Measurements from ENCODE around the gene AK5. TPM values are rescaled to one million over a fixed set of nuclear protein-coding genes. Genes with fewer than 3 reads are reported as not detected.

AK5 gene
- total and polyA plus RNA-seq, 9 donors = 0.45 to 3.5 (median 0.82) TPM; not detected in 2

- no peak for DNase-seq
- Histone ChIP-seq H3K4me3 (no peak overlapping the region), H3K27ac (no peak overlapping the region), H3K9me3 (no peaks in the 10 kb centered on the region), H3K4me1 (ENCODE audit: insufficient read depth) (no peaks in the 10 kb centered on the region), H3K36me3 (no peaks in the 10 kb centered on the region), H3K27me3 (no peaks in the 10 kb centered on the region)
- 63 to 69% (median 69%) methylated on average over 2 of the region's 2 CpGs for WGBS, 3 donors
- TF ChIP-seq, protein P1, sequence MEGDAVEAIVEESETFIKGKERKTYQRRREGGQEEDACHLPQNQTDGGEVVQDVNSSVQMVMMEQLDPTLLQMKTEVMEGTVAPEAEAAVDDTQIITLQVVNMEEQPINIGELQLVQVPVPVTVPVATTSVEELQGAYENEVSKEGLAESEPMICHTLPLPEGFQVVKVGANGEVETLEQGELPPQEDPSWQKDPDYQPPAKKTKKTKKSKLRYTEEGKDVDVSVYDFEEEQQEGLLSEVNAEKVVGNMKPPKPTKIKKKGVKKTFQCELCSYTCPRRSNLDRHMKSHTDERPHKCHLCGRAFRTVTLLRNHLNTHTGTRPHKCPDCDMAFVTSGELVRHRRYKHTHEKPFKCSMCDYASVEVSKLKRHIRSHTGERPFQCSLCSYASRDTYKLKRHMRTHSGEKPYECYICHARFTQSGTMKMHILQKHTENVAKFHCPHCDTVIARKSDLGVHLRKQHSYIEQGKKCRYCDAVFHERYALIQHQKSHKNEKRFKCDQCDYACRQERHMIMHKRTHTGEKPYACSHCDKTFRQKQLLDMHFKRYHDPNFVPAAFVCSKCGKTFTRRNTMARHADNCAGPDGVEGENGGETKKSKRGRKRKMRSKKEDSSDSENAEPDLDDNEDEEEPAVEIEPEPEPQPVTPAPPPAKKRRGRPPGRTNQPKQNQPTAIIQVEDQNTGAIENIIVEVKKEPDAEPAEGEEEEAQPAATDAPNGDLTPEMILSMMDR (IDR thresholded peaks at IDR 0.05) = no peak
- no peak for TF ChIP-seq EP300 (IDR thresholded peaks at IDR 0.05)
- no peak for TF ChIP-seq POLR2A (IDR thresholded peaks at IDR 0.05)
- intact Hi-C loops (cut with DNase I) = no loop called here
Measured at GRCh38 chr1:77370583-77371306, 88.9 kb downstream of the AK5 start.

GRCh38 chr1:77371396-77371795, 89.6 kb downstream of the AK5 start:
- Histone ChIP-seq H3K36me3 (no peaks in the 10 kb centered on the region), H3K9me3 (no peaks in the 10 kb centered on the region), H3K27me3 (no peaks in the 10 kb centered on the region), H3K4me1 (ENCODE audit: insufficient read depth) (no peaks in the 10 kb centered on the region), H3K27ac (no peak overlapping the region), H3K4me3 (no peak overlapping the region)
- DNase-seq = no peak
- TF ChIP-seq, protein P1 (IDR thresholded peaks at IDR 0.05) = no peak
- no peak for TF ChIP-seq EP300 (IDR thresholded peaks at IDR 0.05)
- no peak for TF ChIP-seq POLR2A (IDR thresholded peaks at IDR 0.05)
- WGBS, 3 donors = 6 to 15% (median 10%) methylated on average over 1 of the region's 1 CpG
- intact Hi-C loops (cut with DNase I) = no loop called here

DNA sequence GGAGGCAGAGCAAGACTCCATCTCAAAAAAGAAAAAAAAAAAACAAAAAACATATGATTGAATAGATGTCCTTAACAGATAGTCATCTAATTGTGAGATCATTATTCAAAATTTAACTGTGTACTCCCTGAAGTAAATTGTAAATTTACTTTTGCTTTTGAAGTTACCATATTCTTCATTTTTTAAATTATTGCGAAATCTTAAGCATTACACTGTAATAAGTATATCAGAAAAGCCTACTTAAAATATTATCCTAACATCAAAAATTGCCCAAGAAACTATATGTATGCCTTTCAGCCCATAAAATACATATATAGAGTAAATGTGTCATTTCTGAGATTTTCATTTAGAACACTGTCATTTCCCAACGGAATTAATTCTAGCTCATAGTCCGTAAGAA, 91.9 kb downstream of the AK5 start:
- 91 to 96% (median 95%) methylated on average over 3 of the region's 3 CpGs for WGBS, 3 donors
- intact Hi-C loops (cut with DNase I) = no loop called here
- no peak for TF ChIP-seq EP300 (IDR thresholded peaks at IDR 0.05)
- Histone ChIP-seq H3K9me3 (no peaks in the 10 kb centered on the region), H3K4me1 (ENCODE audit: insufficient read depth) (no peaks in the 10 kb centered on the region), H3K27ac (no peak overlapping the region), H3K4me3 (no peak overlapping the region), H3K36me3 (no peaks in the 10 kb centered on the region), H3K27me3 (no peaks in the 10 kb centered on the region)
- no peak for DNase-seq

DNA sequence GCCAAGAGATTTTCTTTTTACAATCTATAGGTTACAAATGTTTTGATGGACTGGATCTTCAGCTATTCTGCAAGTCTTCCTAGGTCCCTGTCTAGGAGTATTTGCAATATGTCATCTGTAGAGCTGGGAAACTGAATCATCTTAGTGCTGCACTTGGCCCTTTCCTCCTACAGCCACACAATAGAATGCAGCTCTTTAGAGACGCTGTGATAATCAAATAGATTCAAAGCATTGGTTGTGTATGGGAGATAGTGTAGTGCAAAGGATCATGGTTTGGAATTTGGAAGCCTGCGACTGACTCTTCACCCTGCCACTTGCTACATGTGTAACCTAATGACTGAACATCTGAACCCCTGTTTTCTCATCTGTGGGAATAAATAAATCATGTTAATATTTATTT, 93.7 kb downstream of the AK5 start:
- no peak overlapping the region for H3K4me3 ChIP-seq
- H3K27me3 ChIP-seq = no peaks in the 10 kb centered on the region
- H3K27ac ChIP-seq = no peak overlapping the region
- no peak for DNase-seq
- intact Hi-C loops (cut with DNase I) = no loop called here
- no peaks in the 10 kb centered on the region for H3K9me3 ChIP-seq
- 43 to 56% (median 52%) methylated on average over 2 of the region's 2 CpGs for WGBS, 3 donors
- TF ChIP-seq EP300 (IDR thresholded peaks at IDR 0.05) (no peak), POLR2A (IDR thresholded peaks at IDR 0.05) (no peak)
- TF ChIP-seq, protein P1 (IDR thresholded peaks at IDR 0.05) = no peak
- H3K4me1 ChIP-seq (ENCODE audit: insufficient read depth) = no peaks in the 10 kb centered on the region
- no peaks in the 10 kb centered on the region for H3K36me3 ChIP-seq

- no peak overlapping the region for H3K27ac ChIP-seq
- no peaks in the 10 kb centered on the region for H3K9me3 ChIP-seq
- no peaks in the 10 kb centered on the region for H3K27me3 ChIP-seq
- H3K4me1 ChIP-seq (ENCODE audit: insufficient read depth) = no peaks in the 10 kb centered on the region
- no peaks in the 10 kb centered on the region for H3K36me3 ChIP-seq
- TF ChIP-seq EP300 (IDR thresholded peaks at IDR 0.05) (no peak), POLR2A (IDR thresholded peaks at IDR 0.05) (no peak)
- TF ChIP-seq, protein P1 (IDR thresholded peaks at IDR 0.05) = no peak
- DNase-seq = no peak
- no peak overlapping the region for H3K4me3 ChIP-seq
- intact Hi-C loops (cut with DNase I) = no loop called here
- WGBS, 3 donors = 58 to 63% (median 63%) methylated on average over 4 of the region's 4 CpGs
Measured at GRCh38 chr1:77375990-77376389, 94.2 kb downstream of the AK5 start.

Measured in ovary (tissue), 9 donors.